Heart left ventricle (tissue), 13 donors: ENCODE data around the gene SLC4A4.

Source experiments
- CTCF ChIP-seq, 12 donors: fragments of 200-600 bp; sonication (generic) in 4 of 12; IDR thresholded peaks; one replicate each; pipeline versions ENCODE4 v1.5.0 to v1.8.0; 2018 to 2022; ENCODE audit warnings: antibody characterized with exemption in 12 of 12, mild to moderate bottlenecking in 5 of 12
- POLR2A ChIP-seq, 2 donors: fragments of 450-650 bp; IDR thresholded peaks; one replicate each; pipeline ENCODE4 v1.6.1; 2017; ENCODE audit warnings: antibody characterized with exemption in 2 of 2, mild to moderate bottlenecking in 2 of 2, moderate library complexity in 2 of 2
- donor health status: ischemic (EF 13 %, LVEDD 7.1; RV severe dilation, severe dysfunction).
- donor health status: DM: no; HTN: yes; CAD: no.
- donor health status: DM: no; HTN: no; CAD: no.
- donor health status: ischemic (EF 25% LVEDD 6.9; RV normal size, moderate dysfunction).
- donor health status: ischemic (EF 25% LVEDD 5.7; RV mildly dilated, moderate dysfunction).
- donor health status: ischemic (EF 35%, LVEDD 5.7; RV mildly dilated, moderate dysfunction).
- donor health status: nonischemic (EF 11% LVEDD 7.7; RV severe dilation, severe dysfunction).
- donor health status: DM: yes; HTN: yes; CAD: no.
- donor health status: PGD.
- donor health status: ischemic (EF 29% LVEDD 5.4; RV normal size, mild dysfunction).
- donor health status: nonischemic (EF 23%, LVEDD 6.1; RV moderate dilation, normal function).

DNA sequence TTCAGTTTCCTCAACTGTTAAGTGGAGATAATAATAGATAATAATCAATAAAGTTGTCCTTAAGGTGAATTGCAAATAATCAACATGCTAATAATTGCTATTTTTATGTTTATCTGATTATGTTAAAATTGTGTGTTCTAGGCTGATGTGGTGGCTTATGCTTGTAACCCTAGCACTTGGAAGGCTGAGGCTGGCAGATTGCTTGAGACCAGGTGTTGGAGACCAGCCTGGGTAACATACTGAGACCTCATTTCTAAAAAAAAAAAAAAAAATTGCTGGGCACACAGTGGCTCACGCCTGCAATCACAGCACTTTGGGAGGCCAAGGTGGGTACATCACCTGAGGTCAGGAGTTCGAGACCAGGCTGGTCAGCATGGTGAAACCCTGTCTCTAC lies 269.9 kb downstream of the SLC4A4 start:
- TF ChIP-seq CTCF (IDR thresholded peaks at IDR 0.05) (no peak), POLR2A (IDR thresholded peaks at IDR 0.05) (no peak)
